Lower lobe of right lung (tissue), 2 donors: Measurements from ENCODE around the gene PARP1. TPM values are rescaled to one million over a fixed set of nuclear protein-coding genes. Genes with fewer than 3 reads are reported as not detected.

Experiments
- ATAC-seq, 2 donors: fragments of 200-7000 bp; cut with Tn5 transposase; one replicate each; pipeline ENCODE4 v1.9.1; 2020 to 2022; ENCODE audit warnings: mild to moderate bottlenecking in 2 of 2, moderate library complexity in 2 of 2
- DNase-seq: peaks from one replicate; pipeline ENCODE4 v3.0.0-alpha.2; 2020
- H3K27ac ChIP-seq: fragments of 200-600 bp; one replicate; pipeline ENCODE4 v1.8.0; 2022
- H3K27me3 ChIP-seq: fragments of 200-600 bp; one replicate; pipeline ENCODE4 v1.8.0; 2022; ENCODE audit warnings: low read depth
- H3K36me3 ChIP-seq: fragments of 200-600 bp; one replicate; pipeline ENCODE4 v1.8.0; 2022; ENCODE audit warnings: mild to moderate bottlenecking
- H3K4me1 ChIP-seq: fragments of 200-600 bp; one replicate; pipeline ENCODE4 v1.8.0; 2022
- H3K4me3 ChIP-seq: fragments of 200-600 bp; one replicate; pipeline ENCODE4 v1.8.0; 2022; ENCODE audit warnings: mild to moderate bottlenecking
- H3K9me3 ChIP-seq: fragments of 200-600 bp; one replicate; pipeline ENCODE4 v1.8.0; 2022
- CTCF ChIP-seq: fragments of 200-600 bp; IDR thresholded peaks from one replicate; pipeline ENCODE4 v1.8.0; 2022; ENCODE audit warnings: antibody characterized with exemption, mild to moderate bottlenecking
- intact Hi-C: fragments of 100-400 bp; cut with DNase I; formaldehyde crosslinking; loops from one replicate; pipeline ENCODE4 v1.11.0; 2022
- total RNA-seq: library from RNA; stranded (reverse); fragmentation: NEBNext Ultra II Directional; extraction: Animal tissue kit (Norgen Biotek cat#: 25700); gene quantifications from one replicate; pipeline ENCODE4 v1.2.1, GENCODE V29; 2021
- donor health status: DM: no; HTN: yes; CAD: no; lungs with severe emphysema.

PARP1 gene
- total RNA-seq, 1 donor from 2014 or later, result 59.2 TPM

- no peak overlapping the region for H3K27ac ChIP-seq
- no peaks in the 10 kb centered on the region for H3K27me3 ChIP-seq
- H3K4me3 ChIP-seq, result no peak overlapping the region
- TF ChIP-seq CTCF, result no peak
- H3K36me3 ChIP-seq, result peaks cover 100% of the 10 kb centered on the region
- H3K4me1 ChIP-seq, result no peaks in the 10 kb centered on the region
- ATAC-seq (no peak), DNase-seq (no peak)
- no peaks in the 10 kb centered on the region for H3K9me3 ChIP-seq
- intact Hi-C loops, result no loop called here
Measured at GRCh38 chr1:226370144-226370923, 37.6 kb downstream of the PARP1 start.

GRCh38 chr1:226369110-226369509 lies 38.8 kb downstream of the PARP1 start:
- H3K4me3 ChIP-seq, result no peak overlapping the region
- DNase-seq (no peak), ATAC-seq (no peak)
- H3K4me1 ChIP-seq, result no peaks in the 10 kb centered on the region
- intact Hi-C loops, result no loop called here
- no peaks in the 10 kb centered on the region for H3K27me3 ChIP-seq
- H3K36me3 ChIP-seq, result peaks cover 100% of the 10 kb centered on the region
- H3K27ac ChIP-seq, result no peak overlapping the region
- TF ChIP-seq CTCF, result no peak
- H3K9me3 ChIP-seq, result no peaks in the 10 kb centered on the region

- Histone ChIP-seq H3K4me3 (no peak overlapping the region), H3K9me3 (no peaks in the 10 kb centered on the region), H3K4me1 (no peaks in the 10 kb centered on the region), H3K27ac (no peak overlapping the region), H3K36me3 (peaks cover 100% of the 10 kb centered on the region), H3K27me3 (no peaks in the 10 kb centered on the region)
- intact Hi-C loops, result no loop called here
- TF ChIP-seq CTCF, result no peak
- ATAC-seq (no peak), DNase-seq (no peak)
Measured at GRCh38 chr1:226366290-226366689, 41.6 kb downstream of the PARP1 start.

- Histone ChIP-seq H3K27me3 (no peaks in the 10 kb centered on the region), H3K27ac (no peak overlapping the region), H3K9me3 (no peaks in the 10 kb centered on the region), H3K4me1 (no peaks in the 10 kb centered on the region), H3K36me3 (peaks cover 100% of the 10 kb centered on the region), H3K4me3 (no peak overlapping the region)
- ATAC-seq (no peak), DNase-seq (no peak)
- TF ChIP-seq CTCF, result no peak
- intact Hi-C loops, result no loop called here
Measured at GRCh38 chr1:226365831-226366231, 42.1 kb downstream of the PARP1 start.

GRCh38 chr1:226364901-226365565 lies 42.9 kb downstream of the PARP1 start:
- H3K4me1 ChIP-seq, result no peaks in the 10 kb centered on the region
- H3K9me3 ChIP-seq, result no peaks in the 10 kb centered on the region
- H3K4me3 ChIP-seq, result no peak overlapping the region
- H3K36me3 ChIP-seq, result peaks cover 100% of the 10 kb centered on the region
- H3K27ac ChIP-seq, result no peak overlapping the region
- no peak for TF ChIP-seq CTCF
- intact Hi-C loops, result no loop called here
- H3K27me3 ChIP-seq, result no peaks in the 10 kb centered on the region
- no peak for DNase-seq
- no peak for ATAC-seq
